DMS 273 (cell line): Measurements from ENCODE around the gene PRRC2B.
A peak's percentile ranks its signal among the peaks of the same experiment; 100 is the strongest.
"Not testable (repeated sequence)": the region's sequence is repeated elsewhere in the genome, so short reads cannot be mapped to it uniquely, and the experiment has no call there.

ENCODE experiments used
- DNase-seq: peaks from one replicate; lab custom pipeline; 2025; ENCODE audit not compliant: unreplicated experiment; lab: John Stamatoyannopoulos, UW

PRRC2B gene

GRCh38 chr9:131503626-131504465 is 110.0 kb downstream of the PRRC2B start:
- DNase-seq = peak; percentile 35

- DNase-seq = no peak
These were observed 111.1 kb downstream of the PRRC2B start for GRCh38 chr9:131505012-131505411.

GRCh38 chr9:131511416-131511815 is 117.5 kb downstream of the PRRC2B start:
- DNase-seq = no peak

- DNase-seq = no peak
These were observed 118.0 kb downstream of the PRRC2B start for GRCh38 chr9:131511880-131512279.

- no peak for DNase-seq
These were observed 119.3 kb downstream of the PRRC2B start for GRCh38 chr9:131513177-131513576.

GRCh38 chr9:131515559-131516031 is 121.7 kb downstream of the PRRC2B start:
- not testable (repeated sequence) for DNase-seq

GRCh38 chr9:131516100-131516499 is 122.2 kb downstream of the PRRC2B start:
- no peak for DNase-seq

GRCh38 chr9:131516930-131517329 is 123.0 kb downstream of the PRRC2B start:
- DNase-seq = no peak

GRCh38 chr9:131517761-131518190 is 123.9 kb downstream of the PRRC2B start:
- no peak for DNase-seq

- no peak for DNase-seq
These were observed 124.7 kb downstream of the PRRC2B start for GRCh38 chr9:131518553-131518952.

GRCh38 chr9:131520503-131520902 is 126.6 kb downstream of the PRRC2B start:
- DNase-seq = no peak

GRCh38 chr9:131521203-131521602 is 127.3 kb downstream of the PRRC2B start:
- no peak for DNase-seq

- DNase-seq = no peak
These were observed 127.9 kb downstream of the PRRC2B start for GRCh38 chr9:131521822-131522221.

GRCh38 chr9:131522257-131523085 is 128.6 kb downstream of the PRRC2B start:
- DNase-seq = no peak

- no peak for DNase-seq
These were observed 129.2 kb downstream of the PRRC2B start for GRCh38 chr9:131523086-131523388.

GRCh38 chr9:131523451-131524435 is 129.9 kb downstream of the PRRC2B start:
- no peak for DNase-seq

- no peak for DNase-seq
These were observed 130.9 kb downstream of the PRRC2B start for GRCh38 chr9:131524665-131525315.

- DNase-seq = no peak
These were observed 132.0 kb downstream of the PRRC2B start for GRCh38 chr9:131525643-131526565.

- DNase-seq = no peak
These were observed 134.3 kb downstream of the PRRC2B start for GRCh38 chr9:131528186-131528585.
